M059J (cell line): ENCODE data around the gene MAGI1. TPM values are rescaled to one million over a fixed set of nuclear protein-coding genes. Genes with fewer than 3 reads are reported as not detected.

Source experiments
- DNase-seq: peaks from one replicate; pipeline ENCODE4 v3.0.0-alpha.2; 2012; ENCODE audit warnings: low read depth
- total RNA-seq: library from RNA; depleted of rRNA; stranded (reverse); fragments of >200 nt; shearing (Covaris generic); gene quantifications from 2 replicates; pipeline ENCODE4 v1.2.3, GENCODE V29; 2014

MAGI1 gene
- total RNA-seq, 1 experiment from 2014 or later, result 2.8 TPM

- no peak for DNase-seq
These were observed 231.5 kb downstream of the MAGI1 start for GRCh38 chr3:65807225-65807624.

GRCh38 chr3:65806600-65806999, 232.1 kb downstream of the MAGI1 start:
- DNase-seq, result no peak

GRCh38 chr3:65796676-65797075, 242.0 kb downstream of the MAGI1 start:
- DNase-seq, result peak; percentile 4

GRCh38 chr3:65795166-65795565, 243.6 kb downstream of the MAGI1 start:
- no peak for DNase-seq

- peak; percentile 28 for DNase-seq
These were observed 245.1 kb downstream of the MAGI1 start for GRCh38 chr3:65793495-65794200.

GRCh38 chr3:65788461-65788860, 250.3 kb downstream of the MAGI1 start:
- no peak for DNase-seq

DNA sequence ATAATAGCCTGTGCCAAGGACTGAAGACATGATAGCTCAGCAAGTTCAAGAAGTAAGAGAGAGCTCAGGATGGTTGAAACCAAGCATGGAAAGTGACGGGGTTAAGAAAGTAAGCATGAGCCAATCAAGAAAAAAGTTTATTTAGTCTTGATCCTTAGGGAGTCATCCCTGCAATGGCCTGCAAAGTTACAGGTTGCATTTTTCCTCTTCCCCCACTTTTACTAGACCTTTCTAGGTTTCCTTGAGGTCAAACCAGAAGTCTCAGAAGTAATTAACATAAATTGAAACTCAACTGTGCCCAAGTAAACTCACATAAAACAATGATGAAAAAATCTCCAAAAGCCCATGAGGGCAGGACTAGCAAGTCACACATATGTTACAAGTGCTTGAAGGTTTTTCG, 250.9 kb downstream of the MAGI1 start:
- no peak for DNase-seq

GRCh38 chr3:65787340-65787739, 251.4 kb downstream of the MAGI1 start:
- no peak for DNase-seq

DNA sequence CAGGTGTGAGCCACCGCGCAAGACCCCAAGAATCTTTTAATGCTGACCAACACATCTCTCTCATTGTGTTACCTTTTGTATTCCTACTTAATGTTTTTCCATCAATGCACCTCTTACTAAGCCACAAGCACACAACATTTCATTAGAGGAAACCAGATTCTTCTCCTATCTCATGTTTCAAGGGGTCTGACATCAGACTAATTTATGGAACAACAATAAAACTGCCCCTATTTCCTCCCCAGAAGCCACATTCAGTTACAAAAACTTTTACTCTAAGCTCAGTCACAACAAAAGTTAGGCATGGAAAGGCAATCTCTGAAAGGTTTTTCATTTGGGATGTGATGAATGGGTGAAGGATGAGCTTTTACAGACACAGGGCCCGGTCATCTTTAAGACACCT, 251.8 kb downstream of the MAGI1 start:
- no peak for DNase-seq

- DNase-seq, result peak; percentile 31
These were observed 253.6 kb downstream of the MAGI1 start for GRCh38 chr3:65785065-65785645.

DNA sequence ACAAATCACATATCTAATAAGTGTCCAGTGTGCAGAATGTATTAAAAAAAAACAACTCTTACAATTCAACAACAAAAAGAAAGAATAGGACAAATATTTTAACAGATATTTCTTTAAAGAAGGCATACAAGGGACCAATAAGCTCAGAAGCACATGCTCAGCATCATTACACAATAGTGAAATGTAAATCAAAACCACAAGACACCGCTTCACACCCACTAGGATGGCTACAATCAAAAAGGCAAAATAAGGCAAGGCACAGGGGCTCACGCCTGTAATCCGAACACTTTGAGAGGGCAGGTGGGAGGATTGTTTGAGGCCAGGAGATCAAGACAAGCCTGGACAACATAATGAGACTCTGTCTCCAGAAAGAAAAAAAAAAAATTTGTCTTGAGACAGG, 255.6 kb downstream of the MAGI1 start:
- no peak for DNase-seq

- no peak for DNase-seq
These were observed 257.1 kb downstream of the MAGI1 start for GRCh38 chr3:65781594-65781993.

DNA sequence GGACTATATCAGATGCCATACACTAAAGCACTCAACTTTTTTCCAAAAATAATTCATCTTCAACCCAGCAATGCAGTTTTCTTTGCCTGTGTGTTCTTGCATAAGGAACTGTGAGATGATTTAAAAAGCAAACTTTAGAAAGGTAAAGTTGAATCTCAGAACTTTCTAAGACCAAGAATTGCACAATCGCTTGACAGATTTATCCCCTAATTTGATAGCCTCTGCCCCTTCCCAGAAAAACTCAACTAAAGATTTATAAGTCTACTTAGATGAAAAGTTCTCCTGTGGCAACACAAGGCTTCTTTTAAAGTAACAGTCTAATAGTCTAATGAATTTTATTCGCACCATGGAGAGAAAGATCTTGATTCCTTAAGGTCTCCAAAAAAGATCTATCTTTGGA, 259.3 kb downstream of the MAGI1 start:
- DNase-seq, result no peak

- peak; percentile 75 for DNase-seq
These were observed 259.8 kb downstream of the MAGI1 start for GRCh38 chr3:65778968-65779367.

GRCh38 chr3:65777050-65777449, 261.7 kb downstream of the MAGI1 start:
- DNase-seq, result no peak

DNA sequence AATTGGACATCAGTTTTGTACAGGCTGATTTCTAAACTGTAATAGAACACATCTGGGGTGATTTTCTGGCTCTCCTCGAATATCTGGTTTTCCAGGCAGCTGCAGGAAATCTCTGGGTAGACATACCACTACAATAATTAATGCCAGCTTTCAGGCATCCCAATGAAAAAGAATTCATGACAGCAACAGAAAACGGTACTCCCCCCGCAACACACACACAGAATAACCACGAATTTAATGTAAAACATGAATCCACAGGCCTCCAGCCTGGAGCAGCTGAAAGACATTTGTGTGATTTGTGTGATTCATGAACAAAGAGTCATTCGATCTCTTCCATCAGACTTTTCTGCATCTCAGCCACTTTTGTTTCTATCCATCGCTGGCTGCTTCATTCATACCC, 262.2 kb downstream of the MAGI1 start:
- no peak for DNase-seq

- DNase-seq, result no peak
These were observed 262.6 kb downstream of the MAGI1 start for GRCh38 chr3:65776081-65776480.

DNA sequence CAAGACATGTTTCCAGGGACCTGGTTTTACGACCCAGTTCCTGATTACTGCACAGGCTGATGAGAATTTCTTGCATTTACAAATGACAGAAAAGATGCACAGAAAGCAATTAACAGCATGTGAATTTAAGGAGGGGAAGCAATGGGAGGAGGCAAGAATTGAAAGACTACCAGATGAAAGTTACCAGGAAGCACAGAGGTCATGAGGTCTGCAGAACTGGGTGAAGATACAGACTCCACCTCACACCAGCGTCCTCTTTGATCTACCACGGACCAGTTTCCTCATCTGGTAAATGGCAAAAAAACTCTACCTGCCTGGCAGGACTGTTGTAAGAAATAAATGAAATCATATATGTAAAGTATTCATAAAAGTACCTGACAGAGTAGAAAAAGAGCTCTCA, 266.0 kb downstream of the MAGI1 start:
- DNase-seq, result no peak

DNA sequence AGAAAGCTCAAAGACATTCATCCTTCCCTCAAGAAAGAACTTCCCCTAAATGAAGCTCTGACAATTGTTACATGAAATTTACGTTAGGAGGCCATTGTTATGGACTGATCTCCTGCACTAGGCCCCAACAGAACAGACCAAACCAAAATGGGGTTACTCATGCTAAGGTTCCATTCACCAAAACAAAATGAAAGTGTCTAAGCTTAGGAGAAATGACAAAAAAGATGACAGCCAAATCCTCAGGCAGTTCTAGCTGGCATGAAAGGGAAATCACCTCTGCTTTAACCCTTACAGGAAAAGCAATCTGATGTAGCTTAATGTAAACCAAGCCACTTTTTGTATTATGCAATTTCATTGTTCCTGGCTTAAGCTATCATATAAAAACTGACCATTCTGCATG, 271.2 kb downstream of the MAGI1 start:
- no peak for DNase-seq

DNA sequence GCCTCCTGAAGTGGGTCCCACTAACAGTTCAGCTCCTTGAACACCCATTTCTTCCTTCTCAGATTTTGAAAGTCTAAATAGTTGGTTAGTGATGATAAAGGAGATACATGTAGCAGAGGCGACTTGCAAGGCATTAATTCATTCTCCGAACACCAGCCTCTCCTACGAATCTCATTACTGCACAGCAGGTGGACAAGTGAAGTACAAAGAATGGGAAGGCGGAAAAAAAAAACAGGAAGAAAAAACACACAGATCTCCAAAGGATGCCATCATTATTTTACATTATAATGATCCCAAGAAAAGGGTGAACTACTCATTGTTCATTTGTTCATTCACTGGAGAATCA, 276.5 kb downstream of the MAGI1 start:
- no peak for DNase-seq

DNA sequence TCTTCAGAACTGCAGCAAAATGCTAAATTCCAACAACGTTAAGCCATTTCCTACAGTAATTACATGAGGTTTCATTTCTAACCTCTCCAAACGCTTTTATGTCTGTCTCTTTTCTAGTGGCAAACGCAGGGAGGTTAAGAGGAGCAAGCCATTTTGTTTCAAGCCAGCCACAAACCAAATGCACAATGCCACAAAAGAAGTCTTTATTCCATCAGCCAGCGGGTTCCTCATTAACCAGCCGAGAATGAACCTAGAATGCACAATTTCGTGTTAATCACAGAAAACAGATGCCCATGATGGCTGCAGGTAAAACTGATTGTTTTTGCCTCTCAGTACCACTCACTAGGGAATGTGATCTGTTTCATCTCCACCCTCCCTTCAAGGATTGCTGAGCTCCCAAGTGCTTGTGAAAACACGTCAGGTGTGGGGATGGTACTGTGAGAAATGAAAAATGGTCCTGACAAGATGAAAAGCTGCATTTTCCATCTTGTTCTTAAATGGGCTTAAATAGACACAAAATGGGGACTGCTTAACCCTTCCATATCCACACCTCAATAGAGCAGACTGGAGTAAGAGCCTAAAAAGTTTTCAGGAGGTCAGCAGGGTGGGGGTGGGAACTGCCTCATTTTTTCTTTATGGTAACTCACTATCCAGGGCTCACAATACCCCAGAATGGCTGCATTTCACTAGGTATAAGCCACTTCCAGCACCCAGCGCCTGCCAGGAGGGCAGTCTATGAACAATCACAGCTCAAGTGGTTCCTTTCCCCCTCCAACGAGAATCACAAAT, 277.1 kb downstream of the MAGI1 start:
- no peak for DNase-seq

GRCh38 chr3:65758876-65759598, 279.7 kb downstream of the MAGI1 start:
- DNase-seq, result no peak
